HepG2 (cell line): ENCODE results near the gene CCDC157. TPM values are rescaled to one million over a fixed set of nuclear protein-coding genes. Genes with fewer than 3 reads are reported as not detected.

Experiments
- ATAC-seq: fragments of 200-7000 bp; cut with Tn5 transposase; 3 replicates; pipeline ENCODE4 v1.9.1; 2020; ENCODE audit warnings: mild to moderate bottlenecking, moderate library complexity
- BruUV-seq: library from RNA; stranded (reverse); fragments of 400-500 nt; replicated peaks from 2 replicates; lab custom pipeline; 2021; lab: Mats Ljungman, UMichigan
- CTCF ChIA-PET: fragments of 300-600 bp; formaldehyde crosslinking; extraction: SDS; loops from one replicate; lab custom pipeline; 2021; ENCODE audit warnings: low total read pairs, inconsistent platforms, low intra/inter-chr PET ratio; lab: Yijun Ruan, JAX
- POLR2A ChIA-PET: fragments of 350-600 bp; sonication (Branson Sonifier 250); formaldehyde crosslinking; loops from one replicate; lab custom pipeline; 2020; ENCODE audit warnings: antibody characterized with exemption, inconsistent platforms; lab: Yijun Ruan, JAX
- DNase-seq: peaks from one replicate; pipeline ENCODE4 v3.0.0-alpha.2; 2015; ENCODE audit warnings: low spot score
- FAIRE-seq: peaks from 3 replicates; lab custom pipeline; 2011; peaks lifted over from hg19 to GRCh38; lab: Jason Lieb, UNC
- H2AFZ ChIP-seq: one replicate; pipeline ENCODE4 v1.6.1; 2011; ENCODE audit warnings: low read length, inconsistent platforms
- H3K27ac ChIP-seq: fragments of 300-600 bp; 3 replicates; pipeline ENCODE4 v1.8.0; 2011; ENCODE audit warnings: mixed run types, mild to moderate bottlenecking, mixed read lengths, low read length, inconsistent platforms; ENCODE audit not compliant: insufficient read depth; ENCODE audit errors: extremely low read length
- H3K27me3 ChIP-seq, 2 experiments: fragments of 200-600 bp in 1 of 2; 2 replicates in 1 of 2; 3 replicates in 1 of 2; pipeline versions ENCODE4 v1.6.0 to v1.8.0; 2011; ENCODE audit warnings: low read length in 2 of 2, mild to moderate bottlenecking in 2 of 2, moderate library complexity in 2 of 2, inconsistent platforms in 1 of 2; ENCODE audit not compliant: insufficient read depth in 2 of 2, control insufficient read depth in 1 of 2
- H3K36me3 ChIP-seq, 2 experiments: fragments of 200-600 bp in 1 of 2; replicated peaks in 1 of 2; 2 replicates in 1 of 2; 3 replicates in 1 of 2; pipeline versions ENCODE4 v1.5.1 to v1.8.0; 2011; ENCODE audit warnings: low read length in 2 of 2, inconsistent platforms in 1 of 2; ENCODE audit not compliant: insufficient read depth in 2 of 2, control insufficient read depth in 1 of 2
- H3K4me1 ChIP-seq: 2 replicates; pipeline ENCODE4 v1.5.1; 2012; ENCODE audit warnings: low read length, inconsistent platforms; ENCODE audit not compliant: insufficient read depth
- H3K4me2 ChIP-seq: 2 replicates; pipeline ENCODE4 v1.6.0; 2011; ENCODE audit warnings: low read depth, low read length, inconsistent platforms
- H3K4me3 ChIP-seq, 3 experiments: fragments of 200-600 bp in 1 of 3; sonication (generic), shearing (Covaris generic) in 1 of 3; replicated peaks in 1 of 3; 2 replicates each; pipeline ENCODE4 v1.5.1; 2011 to 2016; ENCODE audit warnings: low read length in 3 of 3, inconsistent platforms in 2 of 3, low read depth in 2 of 3, mild to moderate bottlenecking in 2 of 3, control low read depth in 1 of 3, mixed read lengths in 1 of 3; ENCODE audit not compliant: insufficient read depth in 1 of 3
- H3K79me2 ChIP-seq: one replicate; pipeline ENCODE4 v1.6.1; 2011; ENCODE audit warnings: low read length, inconsistent platforms; ENCODE audit not compliant: insufficient read depth
- H3K9ac ChIP-seq: 2 replicates; pipeline ENCODE4 v1.6.0; 2011; ENCODE audit warnings: mild to moderate bottlenecking, low read depth, low read length, inconsistent platforms; ENCODE audit not compliant: insufficient read depth
- H3K9me3 ChIP-seq: 2 replicates; pipeline ENCODE4 v1.5.1; 2012; ENCODE audit warnings: mild to moderate bottlenecking, low read length
- H4K20me1 ChIP-seq: 2 replicates; pipeline ENCODE4 v1.6.0; 2011; ENCODE audit warnings: inconsistent platforms, mild to moderate bottlenecking, low read length, moderate library complexity; ENCODE audit not compliant: insufficient read depth
- AGO1 ChIP-seq: fragments of 200-400 bp; formaldehyde crosslinking; IDR thresholded peaks from 2 replicates; pipeline ENCODE4 v1.6.1; 2017; ENCODE audit warnings: mild to moderate bottlenecking, low read depth, low read length, moderate library complexity; ENCODE audit not compliant: poor library complexity, severe bottlenecking
- ASH2L ChIP-seq: fragments of 300-600, 200-600 bp; sonication (generic); IDR thresholded peaks from 2 replicates; pipeline ENCODE4 v1.7.0; 2017; ENCODE audit warnings: low read depth, mild to moderate bottlenecking, moderate library complexity, mixed read lengths, low read length; ENCODE audit not compliant: insufficient read length
- FOXK2 ChIP-seq: fragments of 450-650 bp; IDR thresholded peaks from 2 replicates; pipeline ENCODE4 v1.6.1; 2016
- GPN1 ChIP-seq: sonication (generic); formaldehyde crosslinking; IDR thresholded peaks from 2 replicates; pipeline ENCODE4 v1.5.1; 2020; ENCODE audit warnings: missing genetic modification reagents, borderline replicate concordance
- JARID2 ChIP-seq: sonication (generic); formaldehyde crosslinking; IDR thresholded peaks from 2 replicates; pipeline ENCODE4 v1.8.1; 2023; ENCODE audit warnings: missing genetic modification reagents, inconsistent platforms; ENCODE audit not compliant: insufficient replicate concordance
- KAT2B ChIP-seq: fragments of 150-350 bp; IDR thresholded peaks from 2 replicates; pipeline ENCODE4 v1.6.1; 2014; ENCODE audit warnings: low read depth, low read length, borderline replicate concordance
- LCORL ChIP-seq, 2 experiments: fragments of 450-650 bp in 1 of 2; sonication (generic) in 1 of 2; formaldehyde crosslinking in 1 of 2; IDR thresholded peaks; 2 replicates each; pipeline versions ENCODE4 v1.5.0 to v1.6.1; 2017 to 2020; ENCODE audit warnings: antibody characterized with exemption in 1 of 2, missing genetic modification reagents in 1 of 2
- NFKBIZ ChIP-seq: IDR thresholded peaks from 2 replicates; pipeline ENCODE4 v1.6.1; 2018; ENCODE audit warnings: missing genetic modification reagents, missing compliant biosample characterization
- POLR2AphosphoS2 ChIP-seq: IDR thresholded peaks from 2 replicates; pipeline ENCODE4 v1.6.1; 2011; ENCODE audit warnings: low read depth, low read length, improper control_type of control experiment
- RXRA ChIP-seq: sonication (generic); formaldehyde crosslinking; IDR thresholded peaks from 2 replicates; pipeline ENCODE4 v1.5.1; 2020; ENCODE audit warnings: missing genetic modification reagents
- SYNCRIP ChIP-seq: fragments of 200-400 bp; formaldehyde crosslinking; IDR thresholded peaks from 2 replicates; pipeline ENCODE4 v1.6.1; 2018; ENCODE audit warnings: mild to moderate bottlenecking, low read depth, low read length; ENCODE audit not compliant: insufficient read depth
- TCF7L2 ChIP-seq: IDR thresholded peaks from 2 replicates; pipeline ENCODE4 v1.6.1; 2011; ENCODE audit warnings: mild to moderate bottlenecking, low read depth, low read length, moderate library complexity
- ZBTB8A ChIP-seq: sonication (generic); formaldehyde crosslinking; IDR thresholded peaks from 2 replicates; pipeline ENCODE4 v1.4.0; 2020; ENCODE audit warnings: mild to moderate bottlenecking, low read depth, missing genetic modification reagents, borderline replicate concordance
- ZNF230 ChIP-seq: sonication (generic); formaldehyde crosslinking; IDR thresholded peaks from 2 replicates; pipeline ENCODE4 v1.4.0; 2020; ENCODE audit warnings: mild to moderate bottlenecking, missing genetic modification reagents
- ZNF496 ChIP-seq: sonication (generic); formaldehyde crosslinking; IDR thresholded peaks from 2 replicates; pipeline ENCODE4 v1.8.1; 2023; ENCODE audit warnings: mild to moderate bottlenecking, moderate library complexity, missing genetic modification reagents; ENCODE audit not compliant: insufficient replicate concordance
- ZNF501 ChIP-seq: sonication (generic); formaldehyde crosslinking; IDR thresholded peaks from 2 replicates; pipeline ENCODE4 v1.5.1; 2020; ENCODE audit warnings: mild to moderate bottlenecking, moderate library complexity, missing genetic modification reagents
- ZNF782 ChIP-seq: sonication (generic); formaldehyde crosslinking; IDR thresholded peaks from 2 replicates; pipeline ENCODE4 v1.4.0; 2020; ENCODE audit warnings: missing genetic modification reagents, mild to moderate bottlenecking, borderline replicate concordance
- ZNF790 ChIP-seq: sonication (generic); formaldehyde crosslinking; IDR thresholded peaks from 2 replicates; pipeline ENCODE4 v1.8.0; 2022; ENCODE audit warnings: missing genetic modification reagents, mild to moderate bottlenecking, borderline replicate concordance
- ZNF879 ChIP-seq: sonication (generic); formaldehyde crosslinking; IDR thresholded peaks from 2 replicates; pipeline ENCODE4 v1.8.1; 2023; ENCODE audit warnings: missing genetic modification reagents
- WGBS: methylation state at CpG from one replicate; pipeline ENCODE4 v1.1.6; 2017; ENCODE audit warnings: low lambda C conversion rate; 5-methylcytosine and 5-hydroxymethylcytosine counted together
- in situ Hi-C: cut with HindIII; loops from 2 replicates; pipeline ENCODE4 v1.10.0; 2017; ENCODE audit warnings: low pct_unique_long_range_greater_than_20kb; ENCODE audit not compliant: extremely low pct_ligation_motif_present
- intact Hi-C: fragments of 100-400 bp; cut with micrococcal nuclease; formaldehyde crosslinking; loops from one replicate; pipeline ENCODE4 v1.10.0; 2022; ENCODE audit not compliant: unreplicated experiment
- polyA plus RNA-seq, 8 experiments: library from polyadenylated mRNA; depleted of rRNA in 3 of 8; stranded (reverse) in 7 of 8; unstranded in 1 of 8; fragments of >200 nt; fragmentation: Illumina TruSeq in 4 of 8; extraction: Trizol in 4 of 8; gene quantifications; 2 replicates each; pipeline versions ENCODE4 v1.2.1 to v1.2.3, GENCODE V29; 2011 to 2016; ENCODE audit warnings: low read depth in 4 of 8, missing spikeins in 1 of 8, mixed read lengths in 1 of 8; ENCODE audit not compliant: insufficient read depth in 1 of 8
- total RNA-seq, 5 experiments: library from RNA; depleted of rRNA; stranded (reverse); fragments of >200 nt; fragmentation: Illumina TruSeq; extraction: Trizol; gene quantifications; 2 replicates each; pipeline ENCODE4 v1.2.3, GENCODE V29; 2016; ENCODE audit warnings: low read depth in 1 of 5
- TF ChIP-seq, protein P1 (sequence below): sonication (generic); formaldehyde crosslinking; conservative IDR thresholded peaks from 2 replicates; pipeline ENCODE4 v1.4.0; 2020; ENCODE audit warnings: missing genetic modification reagents

The CCDC157 gene
- total and polyA plus RNA-seq, 2 of the 13 experiments (the other 11 are each of a cell fraction or from before 2014, with no cell fraction given): 1.4 to 1.6 TPM

DNA sequence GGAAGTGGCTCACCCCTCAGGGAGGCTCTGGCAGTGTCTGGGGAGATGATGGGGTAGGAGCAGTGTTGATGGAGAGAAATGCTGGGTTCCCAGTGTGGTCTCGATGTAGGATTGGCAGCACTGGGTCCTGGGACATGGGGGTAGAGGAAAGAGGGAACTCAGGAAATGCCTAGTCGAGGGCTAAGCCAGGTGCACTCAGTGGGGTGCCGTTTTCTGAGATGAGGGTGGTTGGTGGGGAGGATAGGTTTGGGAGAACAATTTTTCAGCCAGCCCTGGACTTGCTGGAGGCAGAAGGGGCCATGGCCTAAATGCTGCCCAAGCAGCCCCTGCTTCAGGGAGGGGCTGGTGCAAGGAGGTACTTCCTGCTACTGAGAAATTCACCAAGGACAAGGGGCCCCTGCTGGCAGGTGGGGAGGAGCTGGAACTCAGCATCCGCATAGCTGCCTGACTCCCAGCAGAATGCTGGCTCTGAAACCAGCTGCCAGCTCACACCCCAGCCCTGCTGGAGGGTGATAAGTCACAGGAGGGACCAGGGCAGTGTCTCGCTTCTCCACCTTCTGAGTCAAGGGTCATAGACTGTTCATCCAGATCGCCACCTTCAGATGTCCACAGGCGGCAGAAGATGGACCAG is 6.0 kb downstream of the CCDC157 start:
- FAIRE-seq: no peak
- BruUV-seq: no TSS peak
- ATAC-seq: no peak
- TF ChIP-seq FOXK2 (no peak), ZNF496 (no peak), NFKBIZ (CRISPR knock-in tag) (no peak), GPN1 (CRISPR knock-in tag) (no peak), AGO1 (no peak)
- TF ChIP-seq, protein P1, sequence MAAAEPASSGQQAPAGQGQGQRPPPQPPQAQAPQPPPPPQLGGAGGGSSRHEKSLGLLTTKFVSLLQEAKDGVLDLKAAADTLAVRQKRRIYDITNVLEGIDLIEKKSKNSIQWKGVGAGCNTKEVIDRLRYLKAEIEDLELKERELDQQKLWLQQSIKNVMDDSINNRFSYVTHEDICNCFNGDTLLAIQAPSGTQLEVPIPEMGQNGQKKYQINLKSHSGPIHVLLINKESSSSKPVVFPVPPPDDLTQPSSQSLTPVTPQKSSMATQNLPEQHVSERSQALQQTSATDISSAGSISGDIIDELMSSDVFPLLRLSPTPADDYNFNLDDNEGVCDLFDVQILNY (CRISPR knock-in tag): no peak
- no peak overlapping the region for H3K27ac ChIP-seq
- in situ Hi-C loops (no loop called here), intact Hi-C loops (no loop called here)
- H3K9ac ChIP-seq: no peak overlapping the region
- no peak for DNase-seq
- no peaks in the 10 kb centered on the region; a peak in 1 of 5 replicates for H3K36me3 ChIP-seq
- H3K27me3 ChIP-seq: no peaks in the 10 kb centered on the region
- H3K79me2 ChIP-seq: no peaks in the 10 kb centered on the region
- no peak overlapping the region for H2AFZ ChIP-seq
- H3K4me3 ChIP-seq: no peak overlapping the region
- no peaks in the 10 kb centered on the region for H4K20me1 ChIP-seq
- H3K9me3 ChIP-seq: no peaks in the 10 kb centered on the region
- ChIA-PET CTCF (no interaction called here), POLR2A (no interaction called here)
- H3K4me1 ChIP-seq: peaks cover 6% of the 10 kb centered on the region; the same call in 1 of the 2 replicates
- H3K4me2 ChIP-seq: no peak overlapping the region
- 85% methylated on average over 6 of the region's 7 CpGs for WGBS

DNA sequence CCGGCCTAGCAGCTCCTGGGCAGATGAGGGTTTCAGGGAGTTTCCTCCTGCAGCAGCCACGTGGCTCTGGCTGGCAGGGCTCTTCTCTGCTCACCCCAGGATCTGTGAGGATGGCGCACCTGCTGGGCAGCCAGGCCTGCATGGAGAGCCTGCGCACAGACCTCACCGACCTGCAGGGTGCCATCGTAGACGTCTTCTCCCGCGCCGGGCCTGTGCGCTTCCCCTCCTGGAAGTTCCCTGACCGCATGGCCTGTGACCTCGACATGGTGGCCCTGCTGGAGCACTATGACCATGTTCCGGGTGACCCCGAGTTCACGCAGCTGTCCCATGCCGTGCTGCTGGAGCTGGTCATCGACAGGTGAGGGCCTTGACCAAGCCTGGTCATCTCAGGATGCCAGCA is 9.1 kb downstream of the CCDC157 start:
- no TSS peak for BruUV-seq
- Histone ChIP-seq H3K4me2 (no peak overlapping the region), H3K36me3 (no peaks in the 10 kb centered on the region; a peak in 1 of 5 replicates), H3K4me3 (no peak overlapping the region), H3K4me1 (no peaks in the 10 kb centered on the region), H3K9ac (no peak overlapping the region), H3K27ac (no peak overlapping the region), H2AFZ (no peak overlapping the region), H3K27me3 (no peaks in the 10 kb centered on the region), H4K20me1 (no peaks in the 10 kb centered on the region), H3K79me2 (no peaks in the 10 kb centered on the region), H3K9me3 (no peaks in the 10 kb centered on the region)
- no peak for FAIRE-seq
- no peak for ATAC-seq
- intact Hi-C loops: no loop called here
- POLR2A ChIA-PET: no interaction called here
- WGBS: 88% methylated on average over 8 of the region's 18 CpGs
- CTCF ChIA-PET: no interaction called here
- in situ Hi-C loops: no loop called here
- no peak for DNase-seq
- TF ChIP-seq SYNCRIP (no peak), ZNF782 (CRISPR knock-in tag) (no peak), KAT2B (no peak), ZNF790 (CRISPR knock-in tag) (no peak), RXRA (no peak), POLR2AphosphoS2 (no peak), ZNF501 (CRISPR knock-in tag) (no peak), ZBTB8A (no peak), ZNF879 (CRISPR knock-in tag) (no peak), JARID2 (CRISPR knock-in tag) (no peak), ZNF230 (CRISPR knock-in tag) (no peak), TCF7L2 (no peak), ASH2L (no peak), LCORL (IDR thresholded peaks at IDR 0.05) (no peak), LCORL (CRISPR knock-in tag; IDR thresholded peaks at IDR 0.05) (no peak)
